H9 (cell line): ENCODE data around the gene TMEM201. TPM values are rescaled to one million over a fixed set of nuclear protein-coding genes. Genes with fewer than 3 reads are reported as not detected.

Experiments used
- DNase-seq: peaks from one replicate; pipeline ENCODE4 v3.0.0-alpha.2; 2017
- H2AFZ ChIP-seq: one replicate; pipeline ENCODE4 v1.6.1; 2013; ENCODE audit warnings: mild to moderate bottlenecking, low read length, control low read depth, moderate library complexity
- H2AK5ac ChIP-seq: 2 replicates; pipeline ENCODE4 v1.6.1; 2013; ENCODE audit warnings: low read length, control low read depth, mixed read lengths; ENCODE audit not compliant: insufficient read length
- H2BK120ac ChIP-seq: one replicate; pipeline ENCODE4 v1.6.1; 2013; ENCODE audit warnings: low read depth, mild to moderate bottlenecking, low read length, control low read depth, inconsistent platforms; ENCODE audit not compliant: poor library complexity, severe bottlenecking
- H2BK12ac ChIP-seq: 2 replicates; pipeline ENCODE4 v1.6.1; 2013; ENCODE audit warnings: low read length, control low read depth, mixed read lengths, low read depth; ENCODE audit not compliant: insufficient read length
- H2BK15ac ChIP-seq: 2 replicates; pipeline ENCODE4 v1.6.1; 2013; ENCODE audit warnings: low read depth, low read length, control low read depth
- H2BK20ac ChIP-seq: one replicate; pipeline ENCODE4 v1.6.1; 2013; ENCODE audit warnings: low read depth, mild to moderate bottlenecking, low read length, control low read depth, inconsistent platforms; ENCODE audit not compliant: poor library complexity, severe bottlenecking
- H2BK5ac ChIP-seq: 2 replicates; pipeline ENCODE4 v1.6.1; 2013; ENCODE audit warnings: low read length, control low read depth, mixed read lengths; ENCODE audit not compliant: insufficient read length
- H3K14ac ChIP-seq: 2 replicates; pipeline ENCODE4 v1.6.1; 2013; ENCODE audit warnings: low read length, control low read depth; ENCODE audit not compliant: insufficient read depth
- H3K18ac ChIP-seq: 2 replicates; pipeline ENCODE4 v1.6.1; 2013; ENCODE audit warnings: low read depth, mild to moderate bottlenecking, mixed read lengths, low read length, control low read depth; ENCODE audit not compliant: insufficient read length
- H3K23ac ChIP-seq: 2 replicates; pipeline ENCODE4 v1.6.1; 2013; ENCODE audit warnings: low read length, control low read depth, mixed read lengths, low read depth; ENCODE audit not compliant: insufficient read length
- H3K23me2 ChIP-seq: 2 replicates; pipeline ENCODE4 v1.6.1; 2013; ENCODE audit warnings: low read depth, mild to moderate bottlenecking, mixed read lengths, low read length, control low read depth; ENCODE audit not compliant: insufficient read length, poor library complexity, severe bottlenecking
- H3K27ac ChIP-seq: 2 replicates; pipeline ENCODE4 v1.5.1; 2013; ENCODE audit warnings: low read length, control low read depth, mixed read lengths, low read depth; ENCODE audit not compliant: insufficient read length
- H3K27me3 ChIP-seq: 2 replicates; pipeline ENCODE4 v1.6.1; 2013; ENCODE audit warnings: low read length, control low read depth, inconsistent platforms; ENCODE audit not compliant: insufficient read depth
- H3K4ac ChIP-seq: 2 replicates; pipeline ENCODE4 v1.6.1; 2013; ENCODE audit warnings: low read depth, mild to moderate bottlenecking, control low read depth, inconsistent platforms, low read length, moderate library complexity
- H3K4me1 ChIP-seq: 2 replicates; pipeline ENCODE4 v1.6.1; 2013; ENCODE audit warnings: low read length, control low read depth, inconsistent platforms; ENCODE audit not compliant: insufficient read depth
- H3K4me2 ChIP-seq: 2 replicates; pipeline ENCODE4 v1.6.1; 2013; ENCODE audit warnings: low read length, control low read depth, mixed read lengths; ENCODE audit not compliant: insufficient read length, insufficient read depth
- H3K56ac ChIP-seq: 2 replicates; pipeline ENCODE4 v1.6.1; 2013; ENCODE audit warnings: low read depth, mild to moderate bottlenecking, mixed read lengths, low read length, control low read depth; ENCODE audit not compliant: insufficient read length
- H3K79me1 ChIP-seq: 2 replicates; pipeline ENCODE4 v1.6.1; 2013; ENCODE audit warnings: low read depth, mild to moderate bottlenecking, moderate library complexity, low read length, control low read depth, inconsistent platforms; ENCODE audit not compliant: insufficient read depth, poor library complexity, severe bottlenecking
- H3K79me2 ChIP-seq: 2 replicates; pipeline ENCODE4 v1.6.1; 2013; ENCODE audit warnings: low read length, control low read depth, inconsistent platforms; ENCODE audit not compliant: insufficient read depth
- H3K9ac ChIP-seq: 2 replicates; pipeline ENCODE4 v1.6.1; 2013; ENCODE audit warnings: low read length, control low read depth, mixed read lengths; ENCODE audit not compliant: insufficient read length; ENCODE audit errors: extremely low read depth
- H3K9me3 ChIP-seq: one replicate; pipeline ENCODE4 v1.6.1; 2013; ENCODE audit warnings: low read depth, low read length, inconsistent platforms; ENCODE audit not compliant: control insufficient read depth
- H3T11ph ChIP-seq: one replicate; pipeline ENCODE4 v1.6.1; 2013; ENCODE audit warnings: mild to moderate bottlenecking, low read length, control low read depth, inconsistent platforms
- H4K20me1 ChIP-seq: one replicate; pipeline ENCODE4 v1.6.1; 2013; ENCODE audit not compliant: control insufficient read depth, insufficient read length, insufficient read depth
- H4K5ac ChIP-seq: 2 replicates; pipeline ENCODE4 v1.6.1; 2013; ENCODE audit warnings: low read depth, mild to moderate bottlenecking, mixed read lengths, low read length, control low read depth; ENCODE audit not compliant: insufficient read length
- H4K8ac ChIP-seq: replicated peaks from 2 replicates; pipeline ENCODE4 v1.6.1; 2013; ENCODE audit warnings: low read length, control low read depth, mixed read lengths, low read depth; ENCODE audit not compliant: insufficient read length
- H4K91ac ChIP-seq: 2 replicates; pipeline ENCODE4 v1.6.1; 2013; ENCODE audit warnings: low read depth, mild to moderate bottlenecking, moderate library complexity, mixed read lengths, low read length, control low read depth; ENCODE audit not compliant: insufficient read length
- H3K27ac Mint-ChIP-seq, 3 experiments: 2 replicates in 2 of 3; 3 replicates in 1 of 3; pipeline ENCODE4 v1.8.0; 2020 to 2021; ENCODE audit warnings: mixed read lengths in 3 of 3, mild to moderate bottlenecking in 1 of 3, moderate library complexity in 1 of 3
- H3K27me3 Mint-ChIP-seq: 2 replicates; pipeline ENCODE4 v1.8.0; 2021; ENCODE audit warnings: low read depth, mild to moderate bottlenecking, moderate library complexity, mixed read lengths
- H3K36me3 Mint-ChIP-seq, 3 experiments: 2 replicates in 2 of 3; 3 replicates in 1 of 3; pipeline ENCODE4 v1.8.0; 2020 to 2021; ENCODE audit warnings: low read depth in 3 of 3, mixed read lengths in 3 of 3; ENCODE audit not compliant: insufficient read depth in 1 of 3
- H3K4me1 Mint-ChIP-seq, 2 experiments: 2 replicates each; pipeline ENCODE4 v1.8.0; 2020; ENCODE audit warnings: mixed read lengths in 2 of 2
- H3K4me3 Mint-ChIP-seq, 2 experiments: 2 replicates in 1 of 2; 3 replicates in 1 of 2; pipeline ENCODE4 v1.8.0; 2020 to 2021; ENCODE audit warnings: mild to moderate bottlenecking in 2 of 2, mixed read lengths in 2 of 2, moderate library complexity in 1 of 2
- H3K9me3 Mint-ChIP-seq, 2 experiments: 2 replicates in 1 of 2; 3 replicates in 1 of 2; pipeline ENCODE4 v1.8.0; 2020; ENCODE audit warnings: mild to moderate bottlenecking in 2 of 2, mixed read lengths in 2 of 2, moderate library complexity in 1 of 2
- WGBS: extraction: QIAGEN DNeasy Blood & Tissue Kit; methylation state at CpG from one replicate; pipeline ENCODE4 v1.1.7; 2013; ENCODE audit warnings: missing lambda C conversion rate, low lambda C conversion rate, mixed read lengths; ENCODE audit not compliant: insufficient read length; ENCODE audit errors: extremely low coverage; 5-methylcytosine and 5-hydroxymethylcytosine counted together
- total RNA-seq: library from RNA; stranded (reverse); gene quantifications from 2 replicates; pipeline ENCODE4 v1.2.1, GENCODE V29; 2021
- TF ChIP-seq, protein P1 (sequence below): fragments of 200-600 bp; sonication (generic); conservative IDR thresholded peaks from 3 replicates; pipeline ENCODE4 v1.8.0; 2021; ENCODE audit warnings: antibody characterized with exemption, mild to moderate bottlenecking

Gene TMEM201
- total RNA-seq, 1 experiment from 2014 or later = 31.0 TPM

DNA sequence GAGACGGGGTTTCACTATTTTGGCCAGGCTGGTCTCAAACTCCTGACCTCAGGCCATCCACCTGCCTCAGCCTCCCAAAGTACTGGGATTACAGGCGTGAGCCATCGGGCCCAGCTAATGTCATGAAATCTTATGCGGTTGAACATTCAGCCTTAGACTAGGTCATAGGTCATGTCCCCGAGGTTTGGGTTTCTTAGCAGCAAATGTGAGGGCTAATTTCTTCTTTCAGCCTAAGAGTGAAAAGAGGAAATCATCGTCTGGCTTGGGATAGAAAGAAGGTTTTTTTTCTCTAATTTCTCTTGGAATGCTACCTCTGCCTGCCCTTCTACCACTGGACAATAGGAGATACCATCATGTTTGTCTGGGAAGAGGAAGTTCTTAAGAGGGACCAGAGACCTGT, 44.8 kb downstream of the TMEM201 start:
- DNase-seq = no peak
- H3K79me2 ChIP-seq = no peaks in the 10 kb centered on the region
- H3K4ac ChIP-seq = no peak overlapping the region
- H2BK12ac ChIP-seq = no peak overlapping the region
- TF ChIP-seq, protein P1, sequence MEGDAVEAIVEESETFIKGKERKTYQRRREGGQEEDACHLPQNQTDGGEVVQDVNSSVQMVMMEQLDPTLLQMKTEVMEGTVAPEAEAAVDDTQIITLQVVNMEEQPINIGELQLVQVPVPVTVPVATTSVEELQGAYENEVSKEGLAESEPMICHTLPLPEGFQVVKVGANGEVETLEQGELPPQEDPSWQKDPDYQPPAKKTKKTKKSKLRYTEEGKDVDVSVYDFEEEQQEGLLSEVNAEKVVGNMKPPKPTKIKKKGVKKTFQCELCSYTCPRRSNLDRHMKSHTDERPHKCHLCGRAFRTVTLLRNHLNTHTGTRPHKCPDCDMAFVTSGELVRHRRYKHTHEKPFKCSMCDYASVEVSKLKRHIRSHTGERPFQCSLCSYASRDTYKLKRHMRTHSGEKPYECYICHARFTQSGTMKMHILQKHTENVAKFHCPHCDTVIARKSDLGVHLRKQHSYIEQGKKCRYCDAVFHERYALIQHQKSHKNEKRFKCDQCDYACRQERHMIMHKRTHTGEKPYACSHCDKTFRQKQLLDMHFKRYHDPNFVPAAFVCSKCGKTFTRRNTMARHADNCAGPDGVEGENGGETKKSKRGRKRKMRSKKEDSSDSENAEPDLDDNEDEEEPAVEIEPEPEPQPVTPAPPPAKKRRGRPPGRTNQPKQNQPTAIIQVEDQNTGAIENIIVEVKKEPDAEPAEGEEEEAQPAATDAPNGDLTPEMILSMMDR = no peak
- no peak overlapping the region for H3K23ac ChIP-seq
- H2BK20ac ChIP-seq = no peak overlapping the region
- no CpG with 5 or more reads among the region's 6 CpGs for WGBS
- H3K14ac ChIP-seq = no peak overlapping the region
- no peak overlapping the region for H3T11ph ChIP-seq
- H3K27me3 ChIP-seq = no peaks in the 10 kb centered on the region
- no peak overlapping the region for H4K91ac ChIP-seq
- no peak overlapping the region for H2AK5ac ChIP-seq
- peaks cover 8 to 13% of the 10 kb centered on the region in 2 experiments for H3K9me3 Mint-ChIP-seq
- H4K20me1 ChIP-seq = no peaks in the 10 kb centered on the region
- H3K18ac ChIP-seq = no peak overlapping the region
- H3K36me3 Mint-ChIP-seq = no peaks in the 10 kb centered on the region; a peak in 1 of 7 replicates
- no peak overlapping the region for H2AFZ ChIP-seq
- no peak overlapping the region for H3K27ac ChIP-seq
- H3K9me3 ChIP-seq = no peaks in the 10 kb centered on the region
- H2BK15ac ChIP-seq = no peak overlapping the region
- H2BK5ac ChIP-seq = no peak overlapping the region
- peaks cover 12% of the 10 kb centered on the region for H3K27me3 Mint-ChIP-seq
- H3K4me1 ChIP-seq = no peaks in the 10 kb centered on the region
- no peak overlapping the region for H3K56ac ChIP-seq
- no peaks in the 10 kb centered on the region for H3K23me2 ChIP-seq
- H3K9ac ChIP-seq = no peak overlapping the region
- no peak overlapping the region for H4K8ac ChIP-seq
- no peak overlapping the region for H4K5ac ChIP-seq
- no peak overlapping the region for H3K4me3 Mint-ChIP-seq
- no peak overlapping the region for H3K27ac Mint-ChIP-seq
- H3K4me1 Mint-ChIP-seq = peaks cover 0 to 8% of the 10 kb centered on the region in 2 experiments; a peak in 3 of 4 replicates
- no peak overlapping the region for H3K4me2 ChIP-seq
- no peaks in the 10 kb centered on the region for H3K79me1 ChIP-seq
- no peak overlapping the region for H2BK120ac ChIP-seq
